ENCODE data around the gene TMEM191C. TPM values are rescaled to one million over a fixed set of nuclear protein-coding genes. Genes with fewer than 3 reads are reported as not detected.

TMEM191C gene
- 0.53 and 1.8 TPM in 2 replicates for total RNA-seq (2014; rRNA removed; shearing (Covaris generic))

DNA sequence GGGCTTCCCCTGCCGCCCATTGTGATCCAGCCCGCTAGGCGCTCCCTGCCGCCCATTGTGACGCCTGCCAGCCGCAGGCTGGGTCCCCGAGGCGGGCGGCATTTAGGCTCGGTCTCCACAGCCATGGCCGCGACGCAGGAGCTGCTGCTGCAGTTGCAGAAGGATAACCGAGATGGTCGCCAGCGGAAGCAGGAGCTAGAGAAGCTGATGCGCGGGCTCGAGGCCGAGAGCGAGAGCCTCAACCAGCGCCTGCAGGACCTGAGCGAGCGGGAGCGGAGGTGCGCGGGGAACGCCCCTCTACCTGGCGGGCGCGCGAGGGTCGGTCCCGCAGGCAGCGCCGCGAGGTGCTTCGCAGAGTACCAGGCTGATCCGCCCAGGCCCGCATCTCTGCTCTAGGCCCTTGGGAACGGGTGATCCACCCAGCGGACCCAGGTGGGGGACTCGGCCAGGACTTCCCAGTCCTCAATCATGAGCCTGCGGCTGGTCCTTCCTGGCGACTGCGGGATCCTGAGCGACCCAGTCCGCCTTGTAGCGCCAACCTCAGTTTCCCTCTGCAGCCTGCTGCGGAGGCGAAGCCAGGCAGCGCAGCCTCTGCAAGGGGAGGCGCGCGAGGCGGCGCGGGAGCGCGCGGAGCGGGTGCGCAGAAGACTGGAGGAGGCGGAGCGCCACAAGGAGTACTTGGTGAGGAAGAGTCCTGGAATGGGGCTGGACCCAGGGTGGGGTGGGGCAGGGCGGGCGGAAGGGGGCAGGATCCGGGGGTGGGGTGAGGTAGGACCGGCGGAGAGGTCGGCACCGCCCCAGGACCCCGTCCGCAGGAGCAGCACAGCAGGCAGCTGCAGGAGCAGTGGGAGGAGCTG is at the start of gene TMEM191C:
Gene TMEM191C, plus strand, starts transcription at position 51 of the 857 bp plus-strand sequence. Its CDS starts 73 bp downstream, at position 124.

Other genes starting within 250 kb of the TMEM191C start
- gene RIMBP3B, start 83.6 kb upstream of the TMEM191C start, total RNA-seq (2014; rRNA removed; shearing (Covaris generic)) = 0.53 TPM in 2 replicates
- gene HIC2, start 50.0 kb upstream of the TMEM191C start, total RNA-seq (2014; rRNA removed; shearing (Covaris generic)) = 5.6 and 6.7 TPM in 2 replicates
- 0.03 TPM in 1 of 2 replicates, not detected in the other for gene RIMBP3C, start 84.1 kb downstream of the TMEM191C start, total RNA-seq (2014; rRNA removed; shearing (Covaris generic))
- gene UBE2L3, start 100.3 kb downstream of the TMEM191C start, total RNA-seq (2014; rRNA removed; shearing (Covaris generic)) = 32.3 and 34.1 TPM in 2 replicates
- 59.2 and 72.3 TPM in 2 replicates for gene YDJC, start 162.6 kb downstream of the TMEM191C start, total RNA-seq (2014; rRNA removed; shearing (Covaris generic))
- not detected in 2 replicates for gene CCDC116, start 165.4 kb downstream of the TMEM191C start, total RNA-seq (2014; rRNA removed; shearing (Covaris generic))
- 38.8 and 67.4 TPM in 2 replicates for gene SDF2L1, start 174.9 kb downstream of the TMEM191C start, total RNA-seq (2014; rRNA removed; shearing (Covaris generic))
- gene PPIL2, start 198.6 kb downstream of the TMEM191C start, total RNA-seq (2014; rRNA removed; shearing (Covaris generic)) = 27.7 and 29.0 TPM in 2 replicates

Measured in A375 (cell line).